T-helper 1 cell treated with Interleukin-12 subunit alpha and Interleukin-12 subunit beta and Interleukin-4 antibody, amounts not matched to agents 30 μg/mL and 1 μg/mL, for 36 hours (primary cell): ENCODE results near the gene ARHGAP24.
"Not testable (repeated sequence)": the region's sequence is repeated elsewhere in the genome, so short reads cannot be mapped to it uniquely, and the experiment has no call there.

Experiments used
- H3K27ac Mint-ChIP-seq: one replicate; pipeline ENCODE4 v1.8.0; 2021; ENCODE audit warnings: mild to moderate bottlenecking, mixed read lengths
- H3K27me3 Mint-ChIP-seq: one replicate; pipeline ENCODE4 v1.8.0; 2021; ENCODE audit warnings: low read depth, mixed read lengths
- H3K36me3 Mint-ChIP-seq: one replicate; pipeline ENCODE4 v1.8.0; 2021; ENCODE audit warnings: low read depth, mixed read lengths
- H3K4me1 Mint-ChIP-seq: one replicate; pipeline ENCODE4 v1.8.0; 2021; ENCODE audit warnings: low read depth, mixed read lengths
- H3K4me3 Mint-ChIP-seq: one replicate; pipeline ENCODE4 v1.8.0; 2021; ENCODE audit warnings: mild to moderate bottlenecking, moderate library complexity, mixed read lengths
- H3K9me3 Mint-ChIP-seq: one replicate; pipeline ENCODE4 v1.8.0; 2021; ENCODE audit warnings: mixed read lengths

The ARHGAP24 gene

GRCh38 chr4:85659610-85660218 is 184.8 kb downstream of the ARHGAP24 start:
- H3K27ac Mint-ChIP-seq = no peak overlapping the region
- H3K36me3 Mint-ChIP-seq = no peaks in the 10 kb centered on the region
- H3K4me1 Mint-ChIP-seq = no peaks in the 10 kb centered on the region
- H3K9me3 Mint-ChIP-seq = no peaks in the 10 kb centered on the region
- no peaks in the 10 kb centered on the region for H3K27me3 Mint-ChIP-seq
- no peak overlapping the region for H3K4me3 Mint-ChIP-seq

GRCh38 chr4:85666625-85667024 is 191.7 kb downstream of the ARHGAP24 start:
- not testable (repeated sequence) for H3K27ac Mint-ChIP-seq, H3K9me3 Mint-ChIP-seq, H3K4me1 Mint-ChIP-seq, H3K4me3 Mint-ChIP-seq, H3K36me3 Mint-ChIP-seq, H3K27me3 Mint-ChIP-seq

- H3K27me3 Mint-ChIP-seq = no peaks in the 10 kb centered on the region
- H3K36me3 Mint-ChIP-seq = no peaks in the 10 kb centered on the region
- no peaks in the 10 kb centered on the region for H3K9me3 Mint-ChIP-seq
- H3K27ac Mint-ChIP-seq = no peak overlapping the region
- no peak overlapping the region for H3K4me3 Mint-ChIP-seq
- H3K4me1 Mint-ChIP-seq = no peaks in the 10 kb centered on the region
Measured at GRCh38 chr4:85669204-85669603, 194.3 kb downstream of the ARHGAP24 start.

- Mint-ChIP-seq H3K36me3 (no peaks in the 10 kb centered on the region), H3K4me3 (no peak overlapping the region), H3K4me1 (no peaks in the 10 kb centered on the region), H3K27me3 (no peaks in the 10 kb centered on the region), H3K9me3 (no peaks in the 10 kb centered on the region), H3K27ac (no peak overlapping the region)
Measured at GRCh38 chr4:85669992-85670548, 195.1 kb downstream of the ARHGAP24 start.

GRCh38 chr4:85671120-85671519 is 196.2 kb downstream of the ARHGAP24 start:
- H3K36me3 Mint-ChIP-seq = no peaks in the 10 kb centered on the region
- H3K9me3 Mint-ChIP-seq = no peaks in the 10 kb centered on the region
- H3K4me1 Mint-ChIP-seq = no peaks in the 10 kb centered on the region
- H3K27ac Mint-ChIP-seq = no peak overlapping the region
- no peak overlapping the region for H3K4me3 Mint-ChIP-seq
- no peaks in the 10 kb centered on the region for H3K27me3 Mint-ChIP-seq

- H3K4me1 Mint-ChIP-seq = no peaks in the 10 kb centered on the region
Measured at GRCh38 chr4:85672116-85672515, 197.2 kb downstream of the ARHGAP24 start.

GRCh38 chr4:85672959-85673358 is 198.0 kb downstream of the ARHGAP24 start:
- H3K27ac Mint-ChIP-seq = no peak overlapping the region
- H3K4me3 Mint-ChIP-seq = no peak overlapping the region
- H3K9me3 Mint-ChIP-seq = no peaks in the 10 kb centered on the region
- H3K36me3 Mint-ChIP-seq = no peaks in the 10 kb centered on the region
- no peaks in the 10 kb centered on the region for H3K27me3 Mint-ChIP-seq
- no peaks in the 10 kb centered on the region for H3K4me1 Mint-ChIP-seq

More at GRCh38 chr4:85672116-85672515, 197.2 kb downstream of the ARHGAP24 start:
- Mint-ChIP-seq H3K4me3 (no peak overlapping the region), H3K27ac (no peak overlapping the region), H3K36me3 (no peaks in the 10 kb centered on the region), H3K27me3 (no peaks in the 10 kb centered on the region), H3K9me3 (no peaks in the 10 kb centered on the region)

- Mint-ChIP-seq H3K36me3 (no peaks in the 10 kb centered on the region), H3K4me1 (no peaks in the 10 kb centered on the region), H3K4me3 (no peak overlapping the region), H3K9me3 (no peaks in the 10 kb centered on the region), H3K27ac (no peak overlapping the region), H3K27me3 (no peaks in the 10 kb centered on the region)
Measured at GRCh38 chr4:85673540-85673939, 198.6 kb downstream of the ARHGAP24 start.

GRCh38 chr4:85675076-85676049 is 200.4 kb downstream of the ARHGAP24 start:
- H3K27me3 Mint-ChIP-seq = no peaks in the 10 kb centered on the region
- H3K36me3 Mint-ChIP-seq = no peaks in the 10 kb centered on the region
- H3K27ac Mint-ChIP-seq = no peak overlapping the region
- no peak overlapping the region for H3K4me3 Mint-ChIP-seq
- no peaks in the 10 kb centered on the region for H3K4me1 Mint-ChIP-seq
- no peaks in the 10 kb centered on the region for H3K9me3 Mint-ChIP-seq

- H3K27ac Mint-ChIP-seq = no peak overlapping the region
- no peaks in the 10 kb centered on the region for H3K4me1 Mint-ChIP-seq
- H3K9me3 Mint-ChIP-seq = no peaks in the 10 kb centered on the region
- H3K36me3 Mint-ChIP-seq = no peaks in the 10 kb centered on the region
- H3K27me3 Mint-ChIP-seq = no peaks in the 10 kb centered on the region
- no peak overlapping the region for H3K4me3 Mint-ChIP-seq
Measured at GRCh38 chr4:85676050-85676425, 201.1 kb downstream of the ARHGAP24 start.

GRCh38 chr4:85676850-85677590 is 202.1 kb downstream of the ARHGAP24 start:
- Mint-ChIP-seq H3K4me1 (no peaks in the 10 kb centered on the region), H3K4me3 (no peak overlapping the region), H3K27ac (no peak overlapping the region), H3K27me3 (no peaks in the 10 kb centered on the region), H3K36me3 (no peaks in the 10 kb centered on the region), H3K9me3 (no peaks in the 10 kb centered on the region)

GRCh38 chr4:85681221-85681657 is 206.3 kb downstream of the ARHGAP24 start:
- Mint-ChIP-seq H3K27me3 (no peaks in the 10 kb centered on the region), H3K4me3 (no peak overlapping the region), H3K4me1 (no peaks in the 10 kb centered on the region), H3K27ac (no peak overlapping the region), H3K9me3 (no peaks in the 10 kb centered on the region), H3K36me3 (no peaks in the 10 kb centered on the region)

- Mint-ChIP-seq H3K36me3 (no peaks in the 10 kb centered on the region), H3K4me1 (no peaks in the 10 kb centered on the region), H3K27me3 (no peaks in the 10 kb centered on the region), H3K9me3 (no peaks in the 10 kb centered on the region), H3K4me3 (no peak overlapping the region), H3K27ac (no peak overlapping the region)
Measured at GRCh38 chr4:85681921-85682320, 207.0 kb downstream of the ARHGAP24 start.

- Mint-ChIP-seq H3K27ac (no peak overlapping the region), H3K36me3 (no peaks in the 10 kb centered on the region), H3K9me3 (no peaks in the 10 kb centered on the region), H3K4me3 (no peak overlapping the region), H3K27me3 (no peaks in the 10 kb centered on the region), H3K4me1 (no peaks in the 10 kb centered on the region)
Measured at GRCh38 chr4:85682391-85682790, 207.4 kb downstream of the ARHGAP24 start.
